CD4-positive, alpha-beta T cell (primary cell): ENCODE measurements around the gene GLTPD2. TPM values are rescaled to one million over a fixed set of nuclear protein-coding genes. Genes with fewer than 3 reads are reported as not detected.

Experiments used
- ATAC-seq: fragments of 200-7000 bp; cut with Tn5 transposase; one replicate; pipeline ENCODE4 v1.10.0; 2022; ENCODE audit warnings: mild to moderate bottlenecking; ENCODE audit not compliant: poor library complexity
- CTCF ChIA-PET: fragments of 350-600 bp; sonication (Branson Sonifier 250); formaldehyde crosslinking; loops from one replicate; lab custom pipeline; 2021; ENCODE audit warnings: antibody characterized with exemption, inconsistent platforms; lab: Charles Lee
- POLR2A ChIA-PET: fragments of 350-600 bp; sonication (Branson Sonifier 250); formaldehyde crosslinking; loops from one replicate; lab custom pipeline; 2021; ENCODE audit warnings: antibody characterized with exemption, inconsistent platforms; lab: Charles Lee
- DNase-seq, 14 experiments: peaks; one replicate each; pipeline ENCODE4 v3.0.0-alpha.2; 2013 to 2020; ENCODE audit warnings: mixed read lengths in 2 of 14
- H3K27ac ChIP-seq, 2 donors: one replicate each; pipeline versions ENCODE4 v1.5.1 to v1.7.0; 2013; ENCODE audit warnings: low read length in 2 of 2, low read depth in 1 of 2, mild to moderate bottlenecking in 1 of 2
- H3K27me3 ChIP-seq, 2 experiments: 1 replicate in 1 of 2; 2 replicates in 1 of 2; pipeline versions ENCODE4 v1.6.1 to v1.7.0; 2013; ENCODE audit warnings: low read length in 2 of 2, control low read depth in 1 of 2, mild to moderate bottlenecking in 1 of 2, moderate library complexity in 1 of 2; ENCODE audit not compliant: insufficient read depth in 2 of 2, control insufficient read depth in 1 of 2
- H3K36me3 ChIP-seq: one replicate; pipeline ENCODE4 v1.6.1; 2013; ENCODE audit warnings: low read length, control low read depth; ENCODE audit not compliant: insufficient read depth
- H3K4me1 ChIP-seq: one replicate; pipeline ENCODE4 v1.6.1; 2013; ENCODE audit warnings: low read length, control low read depth; ENCODE audit not compliant: insufficient read depth
- H3K4me3 ChIP-seq: one replicate; pipeline ENCODE4 v1.5.1; 2013; ENCODE audit warnings: mild to moderate bottlenecking, low read length, moderate library complexity
- H3K9me3 ChIP-seq, 2 experiments: 1 replicate in 1 of 2; 2 replicates in 1 of 2; pipeline versions ENCODE4 v1.6.1 to v1.7.0; 2013; ENCODE audit warnings: low read length in 2 of 2, mild to moderate bottlenecking in 2 of 2, control low read depth in 1 of 2, moderate library complexity in 1 of 2; ENCODE audit not compliant: control insufficient read depth in 1 of 2, insufficient read depth in 1 of 2
- H3K27ac Mint-ChIP-seq: one replicate; pipeline ENCODE4 v1.8.0; 2020; ENCODE audit warnings: mixed read lengths
- H3K27me3 Mint-ChIP-seq: one replicate; pipeline ENCODE4 v1.8.0; 2021; ENCODE audit warnings: mixed read lengths
- H3K36me3 Mint-ChIP-seq: one replicate; pipeline ENCODE4 v1.8.0; 2021; ENCODE audit warnings: low read depth, mixed read lengths
- H3K4me1 Mint-ChIP-seq: one replicate; pipeline ENCODE4 v1.8.0; 2021; ENCODE audit warnings: low read depth, mixed read lengths
- H3K4me3 Mint-ChIP-seq: one replicate; pipeline ENCODE4 v1.8.0; 2020; ENCODE audit warnings: mild to moderate bottlenecking, mixed read lengths
- H3K9me3 Mint-ChIP-seq: one replicate; pipeline ENCODE4 v1.8.0; 2020; ENCODE audit warnings: mixed read lengths
- CTCF ChIP-seq: fragments of 200-600 bp; IDR thresholded peaks from one replicate; pipeline ENCODE4 v1.8.0; 2022; ENCODE audit warnings: antibody characterized with exemption, mild to moderate bottlenecking
- intact Hi-C, 2 experiments: fragments of 100-400 bp; cut with DNase I in 1 of 2; cut with micrococcal nuclease in 1 of 2; formaldehyde crosslinking; loops; one replicate each; pipeline versions ENCODE4 v1.15.1 to v1.9.0; 2023 to 2025; cut with DNase I, micrococcal nuclease
- total RNA-seq, 174 experiments: library from RNA in 2 of 174; stranded (reverse) in 2 of 174; gene quantifications; one replicate each; pipeline ENCODE4 v1.2.3 and lab custom pipeline; 2021 to 2026

Gene GLTPD2
- total RNA-seq, 2 experiments from 2014 or later, result not detected

DNA sequence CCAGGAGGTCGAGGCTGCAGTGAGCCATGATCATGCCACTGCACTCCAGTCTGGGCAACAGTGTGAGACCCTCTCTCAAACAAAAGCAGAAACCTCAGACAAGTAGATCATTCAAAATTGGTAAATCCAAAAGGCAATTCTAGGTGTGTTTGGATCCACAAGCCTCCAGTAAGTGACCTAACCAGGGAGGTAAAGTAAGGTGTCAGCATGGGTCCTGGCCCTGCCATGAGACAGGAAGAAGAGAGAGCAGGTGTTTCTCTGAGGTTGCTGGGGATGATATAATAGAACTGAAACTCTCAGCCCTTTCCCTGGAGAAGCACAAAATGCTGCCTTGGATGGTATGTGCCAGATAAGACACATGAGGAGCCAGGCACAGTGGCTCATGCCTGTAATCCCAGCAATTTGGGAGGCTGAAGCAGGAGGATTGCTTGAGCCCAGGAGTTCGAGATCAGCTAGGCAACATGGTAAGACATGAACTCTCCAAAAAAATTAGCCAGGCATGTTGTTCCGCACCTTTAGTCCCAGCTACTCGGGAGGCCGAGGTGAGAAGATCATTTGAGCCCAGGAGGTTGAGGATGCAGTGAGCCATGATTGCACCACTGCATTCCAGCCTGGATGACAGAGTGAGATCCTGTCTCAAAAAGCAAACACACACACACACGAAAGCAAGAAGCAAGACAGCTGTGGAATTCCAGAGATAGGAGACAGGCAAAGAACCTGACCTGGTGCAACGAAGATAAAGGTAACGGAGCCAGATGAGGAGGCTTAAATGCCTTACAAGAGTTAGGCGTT, 10.6 kb upstream of the GLTPD2 start:
- H3K9me3 Mint-ChIP-seq, result no peaks in the 10 kb centered on the region
- no peak overlapping the region for H3K4me3 Mint-ChIP-seq
- intact Hi-C loops, result no loop called here
- no peak overlapping the region for H3K27ac Mint-ChIP-seq
- H3K4me1 ChIP-seq, result no peaks in the 10 kb centered on the region
- peaks cover 34% of the 10 kb centered on the region for H3K27me3 Mint-ChIP-seq
- no peak for TF ChIP-seq CTCF
- no peak overlapping the region for H3K4me3 ChIP-seq
- no peaks in the 10 kb centered on the region for H3K36me3 ChIP-seq
- DNase-seq (no peak), ATAC-seq (no peak)
- peaks cover 0 to 8% of the 10 kb centered on the region in 2 experiments for H3K9me3 ChIP-seq
- no peak overlapping the region for H3K27ac ChIP-seq
- no peaks in the 10 kb centered on the region for H3K4me1 Mint-ChIP-seq
- no peaks in the 10 kb centered on the region for H3K36me3 Mint-ChIP-seq
- POLR2A ChIA-PET, result no interaction called here
- CTCF ChIA-PET, result no interaction called here
- peaks cover 16 to 19% of the 10 kb centered on the region in 2 experiments for H3K27me3 ChIP-seq

DNA sequence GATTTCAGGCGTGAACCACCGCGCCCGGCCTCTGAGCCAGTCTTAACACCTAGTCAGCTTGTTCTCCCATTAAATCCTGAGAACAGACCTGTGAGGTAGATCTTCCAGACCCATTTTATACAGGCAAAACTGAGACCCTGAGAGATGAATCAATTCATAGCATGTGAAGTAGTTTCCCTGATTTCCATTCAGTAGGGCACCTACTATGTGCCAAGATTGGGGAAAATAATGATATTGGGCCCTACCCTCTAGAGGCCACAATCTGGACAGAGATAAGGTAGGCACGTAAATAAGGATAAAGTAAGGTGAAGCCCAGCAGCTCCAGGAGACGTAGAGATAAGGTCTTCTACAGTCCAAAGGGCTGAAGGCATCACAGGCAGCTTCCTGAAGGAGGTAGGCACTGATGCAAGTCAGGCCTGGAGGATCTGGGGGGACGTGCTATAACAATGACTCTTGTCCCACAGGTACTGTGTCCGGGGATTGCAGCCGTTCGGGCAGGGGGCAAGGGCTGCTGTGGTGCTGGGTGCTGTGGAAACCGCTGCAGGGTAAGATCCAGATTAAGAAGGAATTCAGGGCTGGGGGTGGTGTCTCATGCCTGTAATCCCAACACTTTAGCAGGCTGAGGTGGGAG, 8.3 kb upstream of the GLTPD2 start:
- H3K4me1 ChIP-seq, result peaks cover 5% of the 10 kb centered on the region
- CTCF ChIA-PET, result interaction anchor here (0.8 to 1.4 kb wide), 2 partner anchors 9 to 70 kb away, joined by 4 to 6 read pairs; partner anchors contain the start of gene ARRB2
- H3K9me3 ChIP-seq, result peaks cover 0 to 9% of the 10 kb centered on the region in 2 experiments
- intact Hi-C loops, result no loop called here
- no peaks in the 10 kb centered on the region for H3K9me3 Mint-ChIP-seq
- H3K4me3 ChIP-seq, result no peak overlapping the region
- H3K4me1 Mint-ChIP-seq, result peaks cover 3% of the 10 kb centered on the region
- no peak overlapping the region for H3K4me3 Mint-ChIP-seq
- no peak for ATAC-seq
- no peak overlapping the region for H3K27ac ChIP-seq
- POLR2A ChIA-PET, result no interaction called here
- no peak overlapping the region for H3K27ac Mint-ChIP-seq
- H3K36me3 ChIP-seq, result no peaks in the 10 kb centered on the region
- H3K27me3 ChIP-seq, result peaks cover 36% of the 10 kb centered on the region in 2 experiments
- TF ChIP-seq CTCF, result no peak
- H3K27me3 Mint-ChIP-seq, result peaks cover 50% of the 10 kb centered on the region
- no peaks in the 10 kb centered on the region for H3K36me3 Mint-ChIP-seq
- DNase-seq, result no peak

DNA sequence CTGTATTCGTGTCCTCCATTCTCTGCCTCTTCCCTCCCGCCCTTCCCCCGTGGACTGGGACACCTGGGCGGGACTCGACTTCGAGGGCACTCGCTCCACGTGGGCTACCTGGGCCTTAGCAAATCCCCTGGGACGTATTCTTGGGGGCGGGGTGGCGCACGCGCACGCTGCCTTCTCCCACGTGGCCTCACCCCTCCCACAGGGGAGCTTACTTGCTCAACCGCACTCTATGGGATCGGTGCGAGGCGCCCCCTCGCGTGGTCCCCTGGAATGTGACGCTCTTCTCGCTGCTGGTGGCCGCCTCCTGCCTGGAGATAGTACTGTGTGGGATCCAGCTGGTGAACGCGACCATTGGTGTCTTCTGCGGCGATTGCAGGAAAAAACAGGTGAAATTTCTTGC, 6.1 kb upstream of the GLTPD2 start:
- no peak overlapping the region for H3K27ac Mint-ChIP-seq
- peak in 3 of 14 experiments; percentile 22 to 44 (median 35) for DNase-seq
- no peak overlapping the region for H3K27ac ChIP-seq
- peaks cover 16% of the 10 kb centered on the region for H3K4me1 Mint-ChIP-seq
- CTCF ChIA-PET, result interaction anchor here (0.7 kb wide), 1 partner anchor 20 kb away, joined by 3 read pairs; no protein-coding TSS in a partner anchor
- peaks cover 54 to 55% of the 10 kb centered on the region in 2 experiments for H3K27me3 ChIP-seq
- H3K9me3 Mint-ChIP-seq, result no peaks in the 10 kb centered on the region
- POLR2A ChIA-PET, result interaction anchor here (1.5 kb wide), 1 partner anchor 24 kb away, joined by 4 read pairs; the partner anchor contains the start of gene PLD2
- H3K4me3 Mint-ChIP-seq, result no peak overlapping the region
- no peaks in the 10 kb centered on the region for H3K36me3 Mint-ChIP-seq
- H3K4me3 ChIP-seq, result no peak overlapping the region
- TF ChIP-seq CTCF, result no peak
- H3K36me3 ChIP-seq, result no peaks in the 10 kb centered on the region
- H3K9me3 ChIP-seq, result peaks cover 0 to 19% of the 10 kb centered on the region in 2 experiments
- intact Hi-C loops, result no loop called here
- peaks cover 20% of the 10 kb centered on the region for H3K4me1 ChIP-seq
- peaks cover 71% of the 10 kb centered on the region for H3K27me3 Mint-ChIP-seq
- ATAC-seq, result no peak
